Stimulated activated naive B cell treated with anti-CD40 and anti-IgM and Interleukin-4, amounts not matched to agents 10 μg/mL and 1 μg/mL and 100 μg/mL, for 72 hours (primary cell): ENCODE data around the gene ICAM5.

Experiments used
- ATAC-seq, 2 donors: fragments of 150-1000 bp; cut with Tn5 transposase; replicated peaks; 2 replicates each; pipeline ENCODE4 v1.10.0; 2021; ENCODE audit warnings: moderate library complexity in 1 of 2
- DNase-seq: peaks from one replicate; pipeline ENCODE4 v3.0.0; 2021
- H3K27ac Mint-ChIP-seq: one replicate; pipeline ENCODE4 v1.8.0; 2022; ENCODE audit warnings: mild to moderate bottlenecking, mixed read lengths
- H3K27me3 Mint-ChIP-seq, 2 donors: one replicate each; pipeline ENCODE4 v1.8.0; 2022; ENCODE audit warnings: mixed read lengths in 2 of 2
- H3K36me3 Mint-ChIP-seq, 2 donors: one replicate each; pipeline ENCODE4 v1.8.0; 2022; ENCODE audit warnings: mixed read lengths in 2 of 2, mild to moderate bottlenecking in 1 of 2
- H3K4me1 Mint-ChIP-seq, 2 donors: one replicate each; pipeline ENCODE4 v1.8.0; 2022; ENCODE audit warnings: mixed read lengths in 2 of 2, mild to moderate bottlenecking in 1 of 2
- H3K4me3 Mint-ChIP-seq, 2 donors: one replicate each; pipeline ENCODE4 v1.8.0; 2022; ENCODE audit warnings: mild to moderate bottlenecking in 2 of 2, mixed read lengths in 2 of 2, moderate library complexity in 1 of 2
- H3K9me3 Mint-ChIP-seq, 2 donors: one replicate each; pipeline ENCODE4 v1.8.0; 2022; ENCODE audit warnings: mixed read lengths in 2 of 2, mild to moderate bottlenecking in 1 of 2

ICAM5 gene

GRCh38 chr19:10259162-10259905 lies 30.4 kb upstream of the ICAM5 start:
- Mint-ChIP-seq H3K9me3 (no peaks in the 10 kb centered on the region), H3K27me3 (no peaks in the 10 kb centered on the region), H3K4me1 (peaks cover 19 to 42% of the 10 kb centered on the region in 2 donors), H3K27ac (peak overlapping the region; percentile 25), H3K4me3 (no peak overlapping the region), H3K36me3 (peaks cover 40 to 44% of the 10 kb centered on the region in 2 donors)
- DNase-seq: peak; percentile 82
- peak; percentile 82 to 86 for ATAC-seq

- peaks cover 18 to 38% of the 10 kb centered on the region in 2 donors for H3K4me1 Mint-ChIP-seq
- no peaks in the 10 kb centered on the region for H3K27me3 Mint-ChIP-seq
- peak overlapping the region; percentile 42 for H3K27ac Mint-ChIP-seq
- H3K36me3 Mint-ChIP-seq: peaks cover 32 to 36% of the 10 kb centered on the region in 2 donors
- peak overlapping the region in 1 of 2 donors; percentile 16 for H3K4me3 Mint-ChIP-seq
- DNase-seq (no peak), ATAC-seq (peak; percentile 42 to 51)
- no peaks in the 10 kb centered on the region for H3K9me3 Mint-ChIP-seq
These were observed 29.6 kb upstream of the ICAM5 start for GRCh38 chr19:10260141-10260584.

GRCh38 chr19:10262771-10263170 lies 27.0 kb upstream of the ICAM5 start:
- Mint-ChIP-seq H3K4me1 (peaks cover 9 to 26% of the 10 kb centered on the region in 2 donors), H3K27ac (no peak overlapping the region), H3K4me3 (no peak overlapping the region), H3K9me3 (no peaks in the 10 kb centered on the region), H3K36me3 (peaks cover 14 to 18% of the 10 kb centered on the region in 2 donors), H3K27me3 (no peaks in the 10 kb centered on the region)
- DNase-seq (no peak), ATAC-seq (no peak)

GRCh38 chr19:10266706-10267105 lies 23.0 kb upstream of the ICAM5 start:
- ATAC-seq: no peak
- H3K27me3 Mint-ChIP-seq: no peaks in the 10 kb centered on the region
- H3K27ac Mint-ChIP-seq: no peak overlapping the region
- no peak overlapping the region for H3K4me3 Mint-ChIP-seq
- no peaks in the 10 kb centered on the region for H3K9me3 Mint-ChIP-seq
- DNase-seq: no peak
- H3K4me1 Mint-ChIP-seq: peaks cover 13 to 19% of the 10 kb centered on the region in 2 donors
- peaks cover 5 to 8% of the 10 kb centered on the region in 2 donors for H3K36me3 Mint-ChIP-seq

DNA sequence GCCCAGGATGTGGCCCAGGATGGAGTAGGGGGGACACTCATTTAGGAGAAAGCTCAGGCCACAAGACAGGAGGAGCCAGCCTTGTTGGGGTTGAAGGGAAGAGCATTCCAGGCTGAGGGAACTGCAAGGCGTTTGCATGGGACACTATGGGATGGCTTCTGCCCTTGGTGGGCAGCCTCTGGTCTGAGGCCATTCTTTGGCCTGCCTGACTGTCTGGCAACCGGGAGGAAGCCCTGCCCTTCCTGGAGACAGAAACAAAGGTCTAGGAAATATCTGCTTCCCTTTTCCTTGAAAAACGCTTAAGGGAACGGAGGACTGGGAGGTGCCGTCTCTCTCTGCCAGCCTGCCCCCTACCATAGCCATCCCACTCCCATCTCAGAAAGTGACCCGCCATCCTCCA lies 21.7 kb upstream of the ICAM5 start:
- H3K4me1 Mint-ChIP-seq: peaks cover 19 to 28% of the 10 kb centered on the region in 2 donors
- DNase-seq: no peak
- no peak overlapping the region for H3K4me3 Mint-ChIP-seq
- no peak overlapping the region for H3K27ac Mint-ChIP-seq
- no peaks in the 10 kb centered on the region for H3K9me3 Mint-ChIP-seq
- no peak for ATAC-seq
- no peaks in the 10 kb centered on the region for H3K27me3 Mint-ChIP-seq
- H3K36me3 Mint-ChIP-seq: peaks cover 13 to 20% of the 10 kb centered on the region in 2 donors

DNA sequence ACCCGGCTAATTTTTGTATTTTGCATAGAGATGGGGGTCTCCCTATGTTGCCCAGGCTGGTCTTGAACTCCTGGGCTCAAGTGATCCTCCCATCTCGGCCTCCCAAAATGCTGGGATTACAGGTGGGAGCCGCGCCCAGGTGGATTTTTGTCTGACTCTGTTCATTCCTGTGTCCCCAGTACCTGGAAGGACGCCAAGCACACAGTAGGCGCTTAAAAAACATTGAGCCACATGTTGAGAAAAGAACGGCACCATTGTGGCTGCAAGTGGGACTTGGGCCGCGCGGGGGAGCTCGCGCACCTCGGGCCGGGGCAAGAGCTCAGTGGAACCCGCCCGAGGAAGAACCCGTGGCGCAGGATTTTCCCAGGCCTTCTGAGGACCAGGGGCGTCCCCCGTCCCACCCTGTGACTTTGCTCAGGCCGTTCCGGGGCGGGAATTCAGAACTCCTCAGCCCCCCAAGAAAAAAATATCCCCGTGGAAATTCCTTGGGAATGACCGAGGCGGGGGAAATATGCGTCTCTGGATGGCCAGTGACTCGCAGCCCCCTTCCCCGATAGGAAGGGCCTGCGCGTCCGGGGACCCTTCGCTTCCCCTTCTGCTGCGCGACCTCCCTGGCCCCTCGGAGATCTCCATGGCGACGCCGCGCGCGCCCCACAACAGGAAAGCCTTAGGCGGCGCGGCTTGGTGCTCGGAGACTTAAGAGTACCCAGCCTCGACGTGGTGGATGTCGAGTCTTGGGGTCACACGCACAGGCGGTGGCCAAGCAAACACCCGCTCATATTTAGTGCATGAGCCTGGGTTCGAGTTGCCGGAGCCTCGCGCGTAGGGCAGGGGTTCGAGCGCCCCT lies 20.2 kb upstream of the ICAM5 start:
- Mint-ChIP-seq H3K4me3 (peak overlapping the region; percentile 94 to 97), H3K36me3 (peaks cover 17 to 28% of the 10 kb centered on the region in 2 donors), H3K9me3 (no peaks in the 10 kb centered on the region), H3K27me3 (no peaks in the 10 kb centered on the region), H3K4me1 (peaks cover 22 to 39% of the 10 kb centered on the region in 2 donors), H3K27ac (peak overlapping the region; percentile 99)
- peak; percentile 67 to 71 for ATAC-seq
- DNase-seq: peak; percentile 86

GRCh38 chr19:10270180-10270615 lies 19.6 kb upstream of the ICAM5 start:
- Mint-ChIP-seq H3K27ac (peak overlapping the region; percentile 99), H3K4me1 (peaks cover 26 to 46% of the 10 kb centered on the region in 2 donors), H3K9me3 (no peaks in the 10 kb centered on the region), H3K36me3 (peaks cover 23 to 35% of the 10 kb centered on the region in 2 donors), H3K27me3 (no peaks in the 10 kb centered on the region), H3K4me3 (peak overlapping the region; percentile 94 to 97)
- ATAC-seq (peak; percentile 78 to 83), DNase-seq (peak; percentile 96)

- Mint-ChIP-seq H3K4me1 (peaks cover 26 to 47% of the 10 kb centered on the region in 2 donors), H3K36me3 (peaks cover 25 to 37% of the 10 kb centered on the region in 2 donors), H3K4me3 (peak within 1 kb of the TSS; percentile 94 to 97), H3K27me3 (no peaks in the 10 kb centered on the region), H3K9me3 (no peaks in the 10 kb centered on the region), H3K27ac (peak within 1 kb of the TSS; percentile 99)
- DNase-seq (peak; percentile 86), ATAC-seq (peak; percentile 65 to 67)
These were observed 18.9 kb upstream of the ICAM5 start, which contains the start of gene ICAM1 for GRCh38 chr19:10270616-10271394. ICAM1 (plus strand) TSS chr19:10271120; CDS start chr19:10271160, 40 bp downstream.

GRCh38 chr19:10271543-10272086 lies 18.1 kb upstream of the ICAM5 start:
- Mint-ChIP-seq H3K27me3 (no peaks in the 10 kb centered on the region), H3K36me3 (peaks cover 25 to 37% of the 10 kb centered on the region in 2 donors), H3K4me3 (peak overlapping the region; percentile 94 to 97), H3K27ac (peak overlapping the region; percentile 99), H3K4me1 (peaks cover 26 to 47% of the 10 kb centered on the region in 2 donors), H3K9me3 (no peaks in the 10 kb centered on the region)
- ATAC-seq (peak; percentile 30 to 37), DNase-seq (peak; percentile 81)

- Mint-ChIP-seq H3K36me3 (peaks cover 44 to 63% of the 10 kb centered on the region in 2 donors), H3K27ac (peak overlapping the region; percentile 91), H3K4me3 (peak overlapping the region; percentile 72 to 80), H3K4me1 (peaks cover 36 to 69% of the 10 kb centered on the region in 2 donors), H3K9me3 (no peaks in the 10 kb centered on the region), H3K27me3 (no peaks in the 10 kb centered on the region)
- ATAC-seq (no peak), DNase-seq (no peak)
These were observed 15.2 kb upstream of the ICAM5 start for GRCh38 chr19:10274589-10274988.

DNA sequence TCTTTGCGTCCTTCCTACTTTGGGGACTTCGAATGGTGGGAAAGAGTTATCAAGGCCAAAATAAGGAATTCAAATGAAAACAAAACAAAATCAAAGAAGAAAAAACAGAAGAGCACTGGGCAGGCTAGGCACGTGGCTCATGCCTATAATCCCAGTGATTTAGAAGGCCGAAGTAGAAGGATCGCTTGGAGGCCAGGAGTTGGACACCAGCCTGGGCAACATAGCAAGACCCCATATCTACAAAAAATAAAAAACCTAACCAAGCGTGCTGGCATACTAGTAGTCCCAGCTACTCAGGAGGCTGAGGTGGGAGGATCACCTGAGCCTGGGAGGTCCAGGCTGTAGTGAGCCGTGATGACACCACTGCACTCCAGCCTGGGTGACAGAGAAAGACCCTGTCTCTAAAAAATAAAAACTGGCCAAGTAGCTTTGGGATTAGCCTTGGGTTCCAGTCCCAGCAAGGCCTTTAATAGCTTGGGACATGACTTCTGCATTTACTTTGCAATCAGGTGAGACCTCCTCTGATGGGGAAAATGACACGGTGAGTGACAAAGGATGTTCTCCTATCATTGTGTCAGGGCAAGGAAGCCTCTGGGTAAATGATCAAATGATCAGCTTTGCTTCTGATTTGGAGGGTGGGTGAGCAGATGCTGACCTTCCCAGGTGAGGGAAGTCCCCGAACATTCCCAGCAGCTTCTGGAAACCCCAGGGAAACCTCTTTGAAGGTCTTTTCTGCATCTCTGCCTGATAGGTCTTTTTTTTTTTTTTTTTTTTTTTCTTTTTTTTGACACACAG lies 11.8 kb upstream of the ICAM5 start:
- Mint-ChIP-seq H3K36me3 (peaks cover 49 to 63% of the 10 kb centered on the region in 2 donors), H3K9me3 (no peaks in the 10 kb centered on the region), H3K4me3 (peak overlapping the region; percentile 52 to 63), H3K27me3 (no peaks in the 10 kb centered on the region), H3K4me1 (peaks cover 30 to 53% of the 10 kb centered on the region in 2 donors), H3K27ac (peak overlapping the region; percentile 74)
- ATAC-seq (peak; percentile 49 to 71), DNase-seq (no peak)

- peaks cover 36 to 55% of the 10 kb centered on the region in 2 donors for H3K4me1 Mint-ChIP-seq
- peaks cover 55 to 67% of the 10 kb centered on the region in 2 donors for H3K36me3 Mint-ChIP-seq
- no peaks in the 10 kb centered on the region for H3K9me3 Mint-ChIP-seq
- no peaks in the 10 kb centered on the region for H3K27me3 Mint-ChIP-seq
- H3K4me3 Mint-ChIP-seq: peak overlapping the region; percentile 37 to 67
- peak overlapping the region; percentile 73 for H3K27ac Mint-ChIP-seq
- ATAC-seq: no peak
- DNase-seq: no peak
These were observed 10.8 kb upstream of the ICAM5 start for GRCh38 chr19:10278935-10279334.
